Activated CD4-positive, alpha-beta T cell treated with anti-CD3 and anti-CD28 coated beads for 36 hours (primary cell): Measurements from ENCODE around the gene DENND5A. TPM values are rescaled to one million over a fixed set of nuclear protein-coding genes. Genes with fewer than 3 reads are reported as not detected.
A peak's percentile ranks its signal among the peaks of the same experiment; 100 is the strongest.
"Not testable (repeated sequence)": the region's sequence is repeated elsewhere in the genome, so short reads cannot be mapped to it uniquely, and the experiment has no call there.

ENCODE experiments used
- ATAC-seq: fragments of 200-7000 bp; cut with Tn5 transposase; one replicate; pipeline ENCODE4 v1.10.0; 2021; ENCODE audit warnings: mild to moderate bottlenecking, moderate library complexity
- CTCF ChIA-PET: fragments of 350-600 bp; sonication (Branson Sonifier 250); formaldehyde crosslinking; loops from one replicate; lab custom pipeline; 2021; ENCODE audit warnings: antibody characterized with exemption; lab: Charles Lee
- POLR2A ChIA-PET: fragments of 350-600 bp; sonication (Branson Sonifier 250); formaldehyde crosslinking; loops from one replicate; lab custom pipeline; 2021; ENCODE audit warnings: antibody characterized with exemption, inconsistent platforms; lab: Charles Lee
- DNase-seq: peaks from one replicate; pipeline ENCODE4 v3.0.0-alpha.2; 2020
- H3K27ac Mint-ChIP-seq: one replicate; pipeline ENCODE4 v1.8.0; 2021; ENCODE audit warnings: mixed read lengths
- H3K27me3 Mint-ChIP-seq: one replicate; pipeline ENCODE4 v1.8.0; 2021; ENCODE audit warnings: mixed read lengths
- H3K36me3 Mint-ChIP-seq: one replicate; pipeline ENCODE4 v1.8.0; 2021; ENCODE audit warnings: low read depth, mixed read lengths
- H3K4me1 Mint-ChIP-seq: one replicate; pipeline ENCODE4 v1.8.0; 2021; ENCODE audit warnings: mixed read lengths
- H3K4me3 Mint-ChIP-seq: one replicate; pipeline ENCODE4 v1.8.0; 2021; ENCODE audit warnings: mild to moderate bottlenecking, moderate library complexity, mixed read lengths
- H3K9me3 Mint-ChIP-seq: one replicate; pipeline ENCODE4 v1.8.0; 2021; ENCODE audit warnings: low read depth, mixed read lengths
- intact Hi-C, 2 experiments: fragments of 100-400 bp; cut with DNase I in 1 of 2; cut with micrococcal nuclease in 1 of 2; formaldehyde crosslinking; loops; one replicate each; pipeline versions ENCODE4 v1.14.2 to v1.15.1; 2022 to 2024; cut with DNase I, micrococcal nuclease
- total RNA-seq, 2 experiments: library from RNA; stranded (reverse); gene quantifications; one replicate each; pipeline ENCODE4 v1.2.3, GENCODE V29; 2021

Gene DENND5A
- total RNA-seq, 2 experiments from 2014 or later, result 43.6 to 62.6 TPM

GRCh38 chr11:9099617-9100016 lies 165.5 kb downstream of the DENND5A start:
- Mint-ChIP-seq H3K9me3 (no peaks in the 10 kb centered on the region), H3K27me3 (peaks cover 18% of the 10 kb centered on the region), H3K4me1 (no peaks in the 10 kb centered on the region), H3K4me3 (no peak overlapping the region), H3K36me3 (no peaks in the 10 kb centered on the region), H3K27ac (no peak overlapping the region)
- no peak for DNase-seq
- ATAC-seq, result no peak
- ChIA-PET CTCF (interaction anchor here (1.3 kb wide), 1 partner anchor 38 kb away, joined by 4 read pairs; no protein-coding TSS in a partner anchor), POLR2A (no interaction called here)
- intact Hi-C loops, result no loop called here

- H3K4me1 Mint-ChIP-seq, intact Hi-C loops, DNase-seq, H3K4me3 Mint-ChIP-seq, H3K36me3 Mint-ChIP-seq, ATAC-seq, H3K27ac Mint-ChIP-seq, POLR2A ChIA-PET, H3K9me3 Mint-ChIP-seq: not testable (repeated sequence)
- peaks cover 22% of the 10 kb centered on the region for H3K27me3 Mint-ChIP-seq
- CTCF ChIA-PET, result interaction anchor here (0.6 to 0.9 kb wide), 2 partner anchors 69 to 83 kb away, joined by 3 read pairs; no protein-coding TSS in a partner anchor
Observed at GRCh38 chr11:9098455-9098854, 166.7 kb downstream of the DENND5A start.

- H3K4me1 Mint-ChIP-seq, H3K9me3 Mint-ChIP-seq, POLR2A ChIA-PET, DNase-seq, intact Hi-C loops, H3K36me3 Mint-ChIP-seq, H3K27ac Mint-ChIP-seq, ATAC-seq, H3K4me3 Mint-ChIP-seq: not testable (repeated sequence)
- CTCF ChIA-PET, result interaction anchor here (0.5 to 0.7 kb wide), 2 partner anchors 33 to 774 kb away, joined by 3 to 4 read pairs; no protein-coding TSS in a partner anchor
- H3K27me3 Mint-ChIP-seq, result peaks cover 31% of the 10 kb centered on the region
Observed at GRCh38 chr11:9097186-9097943, 167.8 kb downstream of the DENND5A start.

GRCh38 chr11:9096427-9096826 lies 168.7 kb downstream of the DENND5A start:
- DNase-seq (no peak), ATAC-seq (no peak)
- CTCF ChIA-PET, result interaction anchor here (1.1 to 2.8 kb wide), 4 partner anchors 8 to 100 kb away, joined by 4 to 12 read pairs (median 8); no protein-coding TSS in a partner anchor
- Mint-ChIP-seq H3K27ac (no peak overlapping the region), H3K9me3 (no peaks in the 10 kb centered on the region), H3K27me3 (peaks cover 31% of the 10 kb centered on the region), H3K4me1 (no peaks in the 10 kb centered on the region), H3K36me3 (no peaks in the 10 kb centered on the region), H3K4me3 (no peak overlapping the region)
- intact Hi-C loops, result no loop called here
- POLR2A ChIA-PET, result no interaction called here

GRCh38 chr11:9095421-9095820 lies 169.7 kb downstream of the DENND5A start:
- ATAC-seq (no peak), DNase-seq (peak; percentile 41)
- Mint-ChIP-seq H3K9me3 (no peaks in the 10 kb centered on the region), H3K4me3 (no peak overlapping the region), H3K27me3 (peaks cover 33% of the 10 kb centered on the region), H3K4me1 (no peaks in the 10 kb centered on the region), H3K27ac (no peak overlapping the region), H3K36me3 (no peaks in the 10 kb centered on the region)
- intact Hi-C loops, result no loop called here
- CTCF ChIA-PET, result interaction anchor here (0.6 to 2.8 kb wide), 7 partner anchors 9 to 326 kb away, joined by 3 to 12 read pairs (median 4); no protein-coding TSS in a partner anchor
- POLR2A ChIA-PET, result no interaction called here

- ATAC-seq, result no peak
- no peaks in the 10 kb centered on the region for H3K9me3 Mint-ChIP-seq
- no peaks in the 10 kb centered on the region for H3K4me1 Mint-ChIP-seq
- ChIA-PET CTCF (interaction anchor here (0.6 to 2.8 kb wide), 5 partner anchors 43 to 266 kb away, joined by 3 to 12 read pairs (median 4); no protein-coding TSS in a partner anchor), POLR2A (interaction anchor here (0.6 kb wide), 1 partner anchor 414 kb away, joined by 3 read pairs; no protein-coding TSS in a partner anchor)
- peaks cover 42% of the 10 kb centered on the region for H3K27me3 Mint-ChIP-seq
- no peak for DNase-seq
- H3K27ac Mint-ChIP-seq, result no peak overlapping the region
- intact Hi-C loops, result no loop called here
- H3K4me3 Mint-ChIP-seq, result no peak overlapping the region
- H3K36me3 Mint-ChIP-seq, result no peaks in the 10 kb centered on the region
Observed at GRCh38 chr11:9094420-9094819, 170.7 kb downstream of the DENND5A start.

- Mint-ChIP-seq H3K36me3 (no peaks in the 10 kb centered on the region), H3K4me3 (no peak overlapping the region), H3K27ac (no peak overlapping the region), H3K9me3 (no peaks in the 10 kb centered on the region), H3K27me3 (peaks cover 54% of the 10 kb centered on the region), H3K4me1 (no peaks in the 10 kb centered on the region)
- POLR2A ChIA-PET, result interaction anchor here (0.6 kb wide), 1 partner anchor 1240 kb away, joined by 3 read pairs; no protein-coding TSS in a partner anchor
- ATAC-seq, result no peak
- DNase-seq, result no peak
- intact Hi-C loops, result no loop called here
- CTCF ChIA-PET, result interaction anchor here (0.7 to 1.8 kb wide), 6 partner anchors 19 to 75 kb away, joined by 3 to 11 read pairs (median 3); no protein-coding TSS in a partner anchor
Observed at GRCh38 chr11:9092853-9093778, 172.0 kb downstream of the DENND5A start.

GRCh38 chr11:9092072-9092471 lies 173.1 kb downstream of the DENND5A start:
- H3K4me1 Mint-ChIP-seq, result no peaks in the 10 kb centered on the region
- CTCF ChIA-PET, result interaction anchor here (0.6 to 1.8 kb wide), 4 partner anchors 18 to 1814 kb away, joined by 3 to 11 read pairs (median 4); no protein-coding TSS in a partner anchor
- peaks cover 56% of the 10 kb centered on the region for H3K27me3 Mint-ChIP-seq
- ATAC-seq (no peak), DNase-seq (no peak)
- H3K9me3 Mint-ChIP-seq, result no peaks in the 10 kb centered on the region
- intact Hi-C loops, result no loop called here
- no peak overlapping the region for H3K27ac Mint-ChIP-seq
- POLR2A ChIA-PET, result interaction anchor here (0.6 kb wide), 1 partner anchor 481 kb away, joined by 3 read pairs; the partner anchor contains the start of gene WEE1
- no peak overlapping the region for H3K4me3 Mint-ChIP-seq
- H3K36me3 Mint-ChIP-seq, result no peaks in the 10 kb centered on the region

GRCh38 chr11:9091044-9091922 lies 173.9 kb downstream of the DENND5A start, which contains the start of gene SCUBE2:
SCUBE2 (minus strand) TSS chr11:9091599; CDS start chr11:9091528, 71 bp downstream.
- Mint-ChIP-seq H3K27me3 (peaks cover 55% of the 10 kb centered on the region), H3K36me3 (no peaks in the 10 kb centered on the region), H3K4me3 (no peak within 1 kb of the TSS), H3K4me1 (no peaks in the 10 kb centered on the region), H3K27ac (no peak within 1 kb of the TSS), H3K9me3 (no peaks in the 10 kb centered on the region)
- CTCF ChIA-PET, result no interaction called here
- ATAC-seq, result peak; percentile 36
- intact Hi-C loops, result no loop called here
- DNase-seq, result no peak
- POLR2A ChIA-PET, result no interaction called here

GRCh38 chr11:9090488-9091043 lies 174.6 kb downstream of the DENND5A start:
- peaks cover 52% of the 10 kb centered on the region for H3K27me3 Mint-ChIP-seq
- no peak overlapping the region for H3K4me3 Mint-ChIP-seq
- DNase-seq (no peak), ATAC-seq (no peak)
- H3K4me1 Mint-ChIP-seq, result no peaks in the 10 kb centered on the region
- no peaks in the 10 kb centered on the region for H3K9me3 Mint-ChIP-seq
- intact Hi-C loops, result no loop called here
- H3K36me3 Mint-ChIP-seq, result no peaks in the 10 kb centered on the region
- no peak overlapping the region for H3K27ac Mint-ChIP-seq
- POLR2A ChIA-PET, result no interaction called here
- CTCF ChIA-PET, result no interaction called here
